Measurements from ENCODE around the gene POLR3GL.

Gene POLR3GL

DNA sequence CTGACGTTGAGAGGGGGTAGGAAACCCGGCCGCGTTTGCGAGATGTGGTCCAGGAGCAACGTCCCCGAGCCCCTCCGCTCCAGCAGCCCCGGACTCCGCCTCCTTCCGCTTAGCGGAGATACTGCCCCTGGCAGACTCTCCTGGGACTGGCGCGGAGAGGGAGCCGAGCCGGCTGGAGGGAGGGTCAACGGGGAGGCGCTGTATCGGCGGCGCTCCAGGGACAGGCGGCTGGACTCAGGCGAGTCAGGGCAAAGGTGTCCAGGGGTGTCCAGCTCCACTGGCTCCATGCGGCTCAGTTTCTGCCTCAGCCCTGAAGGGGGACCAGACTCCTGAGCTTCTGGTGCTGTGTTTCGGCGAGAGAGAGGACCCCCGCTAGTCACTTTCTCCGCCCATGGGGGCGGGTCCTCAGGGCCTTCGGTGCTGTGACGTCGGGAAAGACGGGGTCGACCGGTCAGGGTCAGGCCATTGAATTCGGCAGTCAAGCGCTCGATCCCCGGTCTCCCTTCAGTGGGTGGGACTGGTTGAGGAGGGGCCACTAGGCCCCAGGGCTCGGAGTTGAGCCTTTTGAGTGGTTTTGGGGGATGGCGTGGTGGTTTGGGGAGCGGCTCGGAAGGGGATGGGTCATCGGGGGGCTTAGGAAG, 3.9 kb upstream of the POLR3GL start:
- no peak overlapping the region for H2BK120ac ChIP-seq (ENCODE audit: low read depth, low read length)
- H2BK5ac ChIP-seq (ENCODE audit: low read depth, low read length, poor library complexity, severe bottlenecking) = no peak overlapping the region
- peak overlapping the region; percentile 92 for H2AFZ ChIP-seq (ENCODE audit: low read depth, low read length)
- H3K79me1 ChIP-seq (replicated peaks; ENCODE audit: low read length, poor library complexity, severe bottlenecking) = peaks cover 10% of the 10 kb centered on the region
- peak; percentile 83 for DNase-seq
- no peaks in the 10 kb centered on the region for H3K27me3 ChIP-seq (ENCODE audit: control insufficient read depth in 1 of 2, insufficient read depth in 1 of 2, low read length in 2 of 2)
- H3K18ac ChIP-seq (ENCODE audit: low read depth in 1 of 2, low read length in 2 of 2) = peak overlapping the region; percentile 58 to 67
- peak overlapping the region; percentile 97 for H3K4me2 ChIP-seq (ENCODE audit: low read length, poor library complexity, severe bottlenecking)
- no peaks in the 10 kb centered on the region for H3K9me3 ChIP-seq (ENCODE audit: control insufficient read depth, low read length)
- peak overlapping the region; percentile 81 to 94 for H2BK12ac ChIP-seq (ENCODE audit: low read length in 2 of 2)
- H3K9ac ChIP-seq (ENCODE audit: low read length) = peak overlapping the region; percentile 85
- peak overlapping the region; percentile 0 for H4K91ac ChIP-seq (ENCODE audit: low read length)
- peak overlapping the region; percentile 82 for H2BK15ac ChIP-seq (ENCODE audit: low read depth, poor library complexity, severe bottlenecking)
- H2AK5ac ChIP-seq (ENCODE audit: low read length, severe bottlenecking) = no peak overlapping the region
- peak overlapping the region; percentile 45 to 63 for H3K4ac ChIP-seq (ENCODE audit: low read depth in 1 of 2, low read length in 2 of 2)
- peak overlapping the region; percentile 73 to 87 for H3K4me3 ChIP-seq (ENCODE audit: insufficient read depth in 1 of 2, low read depth in 1 of 2, low read length in 2 of 2)
- peak overlapping the region; percentile 87 for H4K8ac ChIP-seq (ENCODE audit: low read length)
- H3K4me1 ChIP-seq (ENCODE audit: control insufficient read depth, insufficient read depth, low read depth, low read length) = peaks cover 26% of the 10 kb centered on the region
- H3K36me3 ChIP-seq (ENCODE audit: control insufficient read depth in 1 of 2, insufficient read depth in 2 of 2, low read depth in 1 of 2, low read length in 2 of 2) = no peaks in the 10 kb centered on the region
- peak overlapping the region in 1 of 2 experiments; percentile 48 for H3K23ac ChIP-seq (ENCODE audit: low read length in 2 of 2)
- WGBS = under 1% methylated on average over 43 of the region's 44 CpGs
- H3K14ac ChIP-seq (ENCODE audit: low read length in 2 of 2) = peak overlapping the region in 1 of 2 experiments; percentile 57
- peak overlapping the region; percentile 13 for H3K27ac ChIP-seq (ENCODE audit: low read length, poor library complexity, severe bottlenecking)

GRCh38 chr1:145961109-145961424, 3.4 kb upstream of the POLR3GL start:
- DNase-seq = no peak
- Histone ChIP-seq H3K4me3 (ENCODE audit: insufficient read depth in 1 of 2, low read depth in 1 of 2, low read length in 2 of 2) (peak overlapping the region; percentile 73 to 87), H3K4me1 (ENCODE audit: control insufficient read depth, insufficient read depth, low read depth, low read length) (peaks cover 26% of the 10 kb centered on the region), H2BK5ac (ENCODE audit: low read depth, low read length, poor library complexity, severe bottlenecking) (no peak overlapping the region), H3K9ac (ENCODE audit: low read length) (peak overlapping the region; percentile 85), H3K4ac (ENCODE audit: low read depth in 1 of 2, low read length in 2 of 2) (peak overlapping the region; percentile 45 to 63), H3K79me1 (replicated peaks; ENCODE audit: low read length, poor library complexity, severe bottlenecking) (peaks cover 10% of the 10 kb centered on the region), H4K91ac (ENCODE audit: low read length) (peak overlapping the region; percentile 0), H3K4me2 (ENCODE audit: low read length, poor library complexity, severe bottlenecking) (peak overlapping the region; percentile 97), H2BK12ac (ENCODE audit: low read length in 2 of 2) (peak overlapping the region; percentile 81 to 94), H2AK5ac (ENCODE audit: low read length, severe bottlenecking) (no peak overlapping the region), H2BK15ac (ENCODE audit: low read depth, poor library complexity, severe bottlenecking) (peak overlapping the region; percentile 82), H3K18ac (ENCODE audit: low read depth in 1 of 2, low read length in 2 of 2) (peak overlapping the region; percentile 56 to 58), H2AFZ (ENCODE audit: low read depth, low read length) (peak overlapping the region; percentile 92), H3K23ac (ENCODE audit: low read length in 2 of 2) (peak overlapping the region in 1 of 2 experiments; percentile 48), H3K36me3 (ENCODE audit: control insufficient read depth in 1 of 2, insufficient read depth in 2 of 2, low read depth in 1 of 2, low read length in 2 of 2) (no peaks in the 10 kb centered on the region), H3K27me3 (ENCODE audit: control insufficient read depth in 1 of 2, insufficient read depth in 1 of 2, low read length in 2 of 2) (no peaks in the 10 kb centered on the region), H2BK120ac (ENCODE audit: low read depth, low read length) (no peak overlapping the region), H3K9me3 (ENCODE audit: control insufficient read depth, low read length) (no peaks in the 10 kb centered on the region), H3K14ac (ENCODE audit: low read length in 2 of 2) (peak overlapping the region in 1 of 2 experiments; percentile 57), H4K8ac (ENCODE audit: low read length) (peak overlapping the region; percentile 87), H3K27ac (ENCODE audit: low read length, poor library complexity, severe bottlenecking) (no peak overlapping the region)
- 2% methylated on average over 11 of the region's 22 CpGs for WGBS

DNA sequence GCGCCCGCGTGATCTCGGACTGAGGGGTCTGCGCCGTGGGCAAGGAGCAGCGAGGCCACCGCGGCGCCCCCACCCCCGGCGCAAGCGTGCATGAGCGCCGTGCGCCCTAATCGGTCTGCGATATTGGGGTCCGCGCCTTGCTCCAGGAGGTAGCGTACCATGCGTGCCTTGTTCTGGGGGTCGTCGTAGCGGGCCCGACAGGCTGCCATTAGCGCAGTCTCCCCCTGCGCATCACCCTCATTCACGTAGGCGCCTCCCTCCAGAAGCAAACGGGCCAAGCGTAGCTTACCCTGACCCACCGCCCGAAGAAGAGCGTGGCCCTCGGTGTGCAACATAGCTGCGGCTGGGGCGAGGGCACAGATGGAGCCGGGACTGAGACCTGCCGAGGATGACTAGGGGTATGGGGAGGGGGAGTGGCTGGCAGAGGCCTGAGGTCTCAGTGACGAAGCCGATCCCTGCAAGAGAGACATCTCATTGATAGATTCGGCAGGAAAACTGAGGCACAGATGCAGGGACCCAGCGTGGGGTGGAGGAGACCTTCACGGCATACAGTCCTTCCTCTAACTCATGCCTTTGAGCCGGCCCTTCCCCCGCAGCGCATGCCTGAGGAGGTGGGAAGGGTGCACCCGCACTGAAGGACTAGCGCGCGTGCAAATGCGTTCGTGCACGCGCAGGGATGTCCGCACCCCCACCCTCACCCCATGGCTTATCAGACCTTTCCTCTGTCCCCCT, 2.9 kb upstream of the POLR3GL start:
- Histone ChIP-seq H2AK5ac (ENCODE audit: low read length, severe bottlenecking) (no peak overlapping the region), H3K4me1 (ENCODE audit: control insufficient read depth, insufficient read depth, low read depth, low read length) (peaks cover 26% of the 10 kb centered on the region), H3K18ac (ENCODE audit: low read depth in 1 of 2, low read length in 2 of 2) (peak overlapping the region; percentile 56 to 58), H4K91ac (ENCODE audit: low read length) (peak overlapping the region; percentile 0), H2BK120ac (ENCODE audit: low read depth, low read length) (no peak overlapping the region), H3K4me3 (ENCODE audit: insufficient read depth in 1 of 2, low read depth in 1 of 2, low read length in 2 of 2) (peak overlapping the region; percentile 73 to 87), H3K27me3 (ENCODE audit: control insufficient read depth in 1 of 2, insufficient read depth in 1 of 2, low read length in 2 of 2) (no peaks in the 10 kb centered on the region), H2BK15ac (ENCODE audit: low read depth, poor library complexity, severe bottlenecking) (no peak overlapping the region), H3K27ac (ENCODE audit: low read length, poor library complexity, severe bottlenecking) (no peak overlapping the region), H2BK5ac (ENCODE audit: low read depth, low read length, poor library complexity, severe bottlenecking) (no peak overlapping the region), H3K4me2 (ENCODE audit: low read length, poor library complexity, severe bottlenecking) (peak overlapping the region; percentile 97), H3K36me3 (ENCODE audit: control insufficient read depth in 1 of 2, insufficient read depth in 2 of 2, low read depth in 1 of 2, low read length in 2 of 2) (peaks cover 0 to 3% of the 10 kb centered on the region in 2 experiments), H3K23ac (ENCODE audit: low read length in 2 of 2) (peak overlapping the region in 1 of 2 experiments; percentile 48), H2AFZ (ENCODE audit: low read depth, low read length) (peak overlapping the region; percentile 29), H3K9ac (ENCODE audit: low read length) (peak overlapping the region; percentile 85), H3K9me3 (ENCODE audit: control insufficient read depth, low read length) (no peaks in the 10 kb centered on the region), H3K4ac (ENCODE audit: low read depth in 1 of 2, low read length in 2 of 2) (peak overlapping the region in 1 of 2 experiments; percentile 55), H3K79me1 (replicated peaks; ENCODE audit: low read length, poor library complexity, severe bottlenecking) (peaks cover 12% of the 10 kb centered on the region), H4K8ac (ENCODE audit: low read length) (peak overlapping the region; percentile 87), H3K14ac (ENCODE audit: low read length in 2 of 2) (peak overlapping the region in 1 of 2 experiments; percentile 61), H2BK12ac (ENCODE audit: low read length in 2 of 2) (peak overlapping the region; percentile 81 to 94)
- DNase-seq = peak; percentile 53
- 2% methylated on average over 55 of the region's 57 CpGs for WGBS
